Gastrocnemius medialis (tissue), 4 donors: Measurements from ENCODE around the gene ZBTB7C.

ENCODE experiments used
- CTCF ChIP-seq, 5 experiments: fragments of 450-650 bp in 3 of 5; fragments of 200-600 bp in 2 of 5; sonication (generic) in 2 of 5; IDR thresholded peaks in 4 of 5; conservative IDR thresholded peaks in 1 of 5; 1 replicate in 4 of 5; 2 replicates in 1 of 5; pipeline ENCODE4 v1.5.1; 2016 to 2019; ENCODE audit warnings: antibody characterized with exemption in 5 of 5, mild to moderate bottlenecking in 3 of 5, moderate library complexity in 3 of 5
- POLR2A ChIP-seq, 2 donors: fragments of 450-650 bp; IDR thresholded peaks; one replicate each; pipeline ENCODE4 v1.6.1; 2017; ENCODE audit warnings: antibody characterized with exemption in 2 of 2, mild to moderate bottlenecking in 2 of 2, moderate library complexity in 2 of 2

GRCh38 chr18:48052842-48053241 is 356.3 kb downstream of the ZBTB7C start:
- TF ChIP-seq CTCF (IDR thresholded peaks at IDR 0.05 in 4 of 5, conservative IDR thresholded peaks at IDR 0.05 in 1 of 5) (no peak), POLR2A (IDR thresholded peaks at IDR 0.05) (no peak)
